Liver (tissue), 3 donors: ENCODE measurements around the gene BTF3L4.

Experiments used
- EGR1 ChIP-seq, 2 donors: IDR thresholded peaks; 2 replicates each; pipeline ENCODE4 v1.6.1; 2016 to 2018; ENCODE audit warnings: antibody characterized with exemption in 2 of 2, low read depth in 2 of 2
- GABPA ChIP-seq, 2 donors: IDR thresholded peaks in 1 of 2; conservative IDR thresholded peaks in 1 of 2; 2 replicates each; pipeline ENCODE4 v1.6.1; 2016; ENCODE audit warnings: antibody characterized with exemption in 2 of 2, mild to moderate bottlenecking in 1 of 2, moderate library complexity in 1 of 2
- HNF4A ChIP-seq, 2 donors: conservative IDR thresholded peaks; 2 replicates each; pipeline ENCODE4 v1.6.1; 2016; ENCODE audit warnings: antibody characterized with exemption in 2 of 2, mild to moderate bottlenecking in 2 of 2
- NR2F2 ChIP-seq: IDR thresholded peaks from 2 replicates; pipeline ENCODE4 v1.6.1; 2016; ENCODE audit warnings: antibody characterized with exemption
- RAD21 ChIP-seq, 2 donors: IDR thresholded peaks; 2 replicates each; pipeline ENCODE4 v1.6.1; 2016; ENCODE audit warnings: antibody characterized with exemption in 2 of 2, mild to moderate bottlenecking in 2 of 2
- RXRA ChIP-seq, 2 donors: IDR thresholded peaks; 2 replicates each; pipeline ENCODE4 v1.6.1; 2017 to 2018; ENCODE audit warnings: antibody characterized with exemption in 2 of 2, mild to moderate bottlenecking in 1 of 2
- SP1 ChIP-seq: IDR thresholded peaks from 2 replicates; pipeline ENCODE4 v1.6.1; 2018; ENCODE audit warnings: antibody characterized with exemption, mild to moderate bottlenecking
- TAF1 ChIP-seq: conservative IDR thresholded peaks from 2 replicates; pipeline ENCODE4 v1.6.1; 2016; ENCODE audit warnings: antibody characterized with exemption, mild to moderate bottlenecking
- YY1 ChIP-seq: IDR thresholded peaks from 2 replicates; pipeline ENCODE4 v1.6.1; 2016; ENCODE audit warnings: antibody characterized with exemption, mild to moderate bottlenecking
- TF ChIP-seq, protein P1 (sequence below): IDR thresholded peaks from 2 replicates; pipeline ENCODE4 v1.6.1; 2016; ENCODE audit warnings: antibody characterized with exemption, mild to moderate bottlenecking
- TF ChIP-seq, protein P2 (sequence below): fragments of 150-350 bp; IDR thresholded peaks from 2 replicates; pipeline ENCODE4 v1.5.1; 2017; ENCODE audit warnings: improper control_type of control experiment, low read depth, low read length; ENCODE audit not compliant: missing input control
- TF ChIP-seq, protein P3 (sequence below): IDR thresholded peaks from 2 replicates; pipeline ENCODE4 v1.6.1; 2016; ENCODE audit warnings: antibody characterized with exemption
- TF ChIP-seq, protein P4 (sequence below): IDR thresholded peaks from 2 replicates; pipeline ENCODE4 v1.6.1; 2016; ENCODE audit warnings: antibody characterized with exemption
- donor health status: healthy.
- donor health status: healthy.

DNA sequence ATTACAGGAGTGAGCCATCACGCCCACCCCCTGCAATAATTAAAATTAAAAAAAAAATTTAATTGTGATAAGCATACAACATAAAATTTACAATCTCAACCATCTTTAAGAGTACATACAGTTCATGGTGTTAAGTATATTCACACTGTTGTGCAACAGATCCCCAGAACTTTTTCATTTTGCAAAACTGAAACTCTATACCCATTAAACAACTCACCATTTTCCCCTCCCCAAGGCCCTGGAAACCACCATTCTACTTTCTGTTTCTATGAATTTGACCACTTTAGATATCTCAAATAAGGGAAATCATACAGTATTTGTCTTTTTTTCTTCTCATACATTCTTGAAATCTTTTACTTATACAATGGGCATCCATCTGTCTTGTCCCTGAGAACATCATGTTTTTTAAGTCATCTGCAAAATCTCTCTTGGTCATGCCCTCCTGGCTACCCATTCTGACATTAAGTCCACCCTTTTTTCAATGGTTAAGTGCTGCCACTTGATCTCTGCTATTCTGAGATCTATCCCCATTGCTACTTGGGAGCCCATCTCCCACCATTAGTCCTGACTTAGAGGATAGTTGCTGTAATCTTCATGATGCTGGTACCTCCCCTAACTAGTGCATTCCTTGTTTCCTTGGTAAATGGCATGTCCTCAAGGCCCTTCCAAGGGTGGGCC lies 46.4 kb downstream of the BTF3L4 start:
- TF ChIP-seq YY1 (no peak), GABPA (IDR thresholded peaks at IDR 0.05 in 1 of 2, conservative IDR thresholded peaks at IDR 0.05 in 1 of 2) (no peak), NR2F2 (no peak), RAD21 (IDR thresholded peaks at IDR 0.05) (no peak), SP1 (no peak), RXRA (IDR thresholded peaks at IDR 0.05) (no peak), TAF1 (no peak), HNF4A (conservative IDR thresholded peaks at IDR 0.05) (no peak), EGR1 (IDR thresholded peaks at IDR 0.05; ENCODE audit: low read depth in 2 of 2) (no peak)
- TF ChIP-seq, protein P1, sequence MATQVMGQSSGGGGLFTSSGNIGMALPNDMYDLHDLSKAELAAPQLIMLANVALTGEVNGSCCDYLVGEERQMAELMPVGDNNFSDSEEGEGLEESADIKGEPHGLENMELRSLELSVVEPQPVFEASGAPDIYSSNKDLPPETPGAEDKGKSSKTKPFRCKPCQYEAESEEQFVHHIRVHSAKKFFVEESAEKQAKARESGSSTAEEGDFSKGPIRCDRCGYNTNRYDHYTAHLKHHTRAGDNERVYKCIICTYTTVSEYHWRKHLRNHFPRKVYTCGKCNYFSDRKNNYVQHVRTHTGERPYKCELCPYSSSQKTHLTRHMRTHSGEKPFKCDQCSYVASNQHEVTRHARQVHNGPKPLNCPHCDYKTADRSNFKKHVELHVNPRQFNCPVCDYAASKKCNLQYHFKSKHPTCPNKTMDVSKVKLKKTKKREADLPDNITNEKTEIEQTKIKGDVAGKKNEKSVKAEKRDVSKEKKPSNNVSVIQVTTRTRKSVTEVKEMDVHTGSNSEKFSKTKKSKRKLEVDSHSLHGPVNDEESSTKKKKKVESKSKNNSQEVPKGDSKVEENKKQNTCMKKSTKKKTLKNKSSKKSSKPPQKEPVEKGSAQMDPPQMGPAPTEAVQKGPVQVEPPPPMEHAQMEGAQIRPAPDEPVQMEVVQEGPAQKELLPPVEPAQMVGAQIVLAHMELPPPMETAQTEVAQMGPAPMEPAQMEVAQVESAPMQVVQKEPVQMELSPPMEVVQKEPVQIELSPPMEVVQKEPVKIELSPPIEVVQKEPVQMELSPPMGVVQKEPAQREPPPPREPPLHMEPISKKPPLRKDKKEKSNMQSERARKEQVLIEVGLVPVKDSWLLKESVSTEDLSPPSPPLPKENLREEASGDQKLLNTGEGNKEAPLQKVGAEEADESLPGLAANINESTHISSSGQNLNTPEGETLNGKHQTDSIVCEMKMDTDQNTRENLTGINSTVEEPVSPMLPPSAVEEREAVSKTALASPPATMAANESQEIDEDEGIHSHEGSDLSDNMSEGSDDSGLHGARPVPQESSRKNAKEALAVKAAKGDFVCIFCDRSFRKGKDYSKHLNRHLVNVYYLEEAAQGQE = no peak
- TF ChIP-seq, protein P2, sequence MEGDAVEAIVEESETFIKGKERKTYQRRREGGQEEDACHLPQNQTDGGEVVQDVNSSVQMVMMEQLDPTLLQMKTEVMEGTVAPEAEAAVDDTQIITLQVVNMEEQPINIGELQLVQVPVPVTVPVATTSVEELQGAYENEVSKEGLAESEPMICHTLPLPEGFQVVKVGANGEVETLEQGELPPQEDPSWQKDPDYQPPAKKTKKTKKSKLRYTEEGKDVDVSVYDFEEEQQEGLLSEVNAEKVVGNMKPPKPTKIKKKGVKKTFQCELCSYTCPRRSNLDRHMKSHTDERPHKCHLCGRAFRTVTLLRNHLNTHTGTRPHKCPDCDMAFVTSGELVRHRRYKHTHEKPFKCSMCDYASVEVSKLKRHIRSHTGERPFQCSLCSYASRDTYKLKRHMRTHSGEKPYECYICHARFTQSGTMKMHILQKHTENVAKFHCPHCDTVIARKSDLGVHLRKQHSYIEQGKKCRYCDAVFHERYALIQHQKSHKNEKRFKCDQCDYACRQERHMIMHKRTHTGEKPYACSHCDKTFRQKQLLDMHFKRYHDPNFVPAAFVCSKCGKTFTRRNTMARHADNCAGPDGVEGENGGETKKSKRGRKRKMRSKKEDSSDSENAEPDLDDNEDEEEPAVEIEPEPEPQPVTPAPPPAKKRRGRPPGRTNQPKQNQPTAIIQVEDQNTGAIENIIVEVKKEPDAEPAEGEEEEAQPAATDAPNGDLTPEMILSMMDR = no peak
- TF ChIP-seq, protein P3, sequence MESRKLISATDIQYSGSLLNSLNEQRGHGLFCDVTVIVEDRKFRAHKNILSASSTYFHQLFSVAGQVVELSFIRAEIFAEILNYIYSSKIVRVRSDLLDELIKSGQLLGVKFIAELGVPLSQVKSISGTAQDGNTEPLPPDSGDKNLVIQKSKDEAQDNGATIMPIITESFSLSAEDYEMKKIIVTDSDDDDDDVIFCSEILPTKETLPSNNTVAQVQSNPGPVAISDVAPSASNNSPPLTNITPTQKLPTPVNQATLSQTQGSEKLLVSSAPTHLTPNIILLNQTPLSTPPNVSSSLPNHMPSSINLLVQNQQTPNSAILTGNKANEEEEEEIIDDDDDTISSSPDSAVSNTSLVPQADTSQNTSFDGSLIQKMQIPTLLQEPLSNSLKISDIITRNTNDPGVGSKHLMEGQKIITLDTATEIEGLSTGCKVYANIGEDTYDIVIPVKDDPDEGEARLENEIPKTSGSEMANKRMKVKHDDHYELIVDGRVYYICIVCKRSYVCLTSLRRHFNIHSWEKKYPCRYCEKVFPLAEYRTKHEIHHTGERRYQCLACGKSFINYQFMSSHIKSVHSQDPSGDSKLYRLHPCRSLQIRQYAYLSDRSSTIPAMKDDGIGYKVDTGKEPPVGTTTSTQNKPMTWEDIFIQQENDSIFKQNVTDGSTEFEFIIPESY = no peak
- TF ChIP-seq, protein P4, sequence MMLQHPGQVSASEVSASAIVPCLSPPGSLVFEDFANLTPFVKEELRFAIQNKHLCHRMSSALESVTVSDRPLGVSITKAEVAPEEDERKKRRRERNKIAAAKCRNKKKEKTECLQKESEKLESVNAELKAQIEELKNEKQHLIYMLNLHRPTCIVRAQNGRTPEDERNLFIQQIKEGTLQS = no peak
